ENCODE measurements around the gene ARMH3. TPM values are rescaled to one million over a fixed set of nuclear protein-coding genes. Genes with fewer than 3 reads are reported as not detected.

Gene ARMH3
- polyA plus RNA-seq, 1 experiment: 19.8 TPM

- Histone ChIP-seq H3K27me3 (ENCODE audit: control insufficient read depth, insufficient read depth, low read length) (no peaks in the 10 kb centered on the region), H3K4me3 (ENCODE audit: low read depth, low read length) (no peak overlapping the region), H3K9me3 (ENCODE audit: control insufficient read depth, insufficient read depth, low read length) (no peaks in the 10 kb centered on the region), H3K27ac (ENCODE audit: low read depth, low read length) (no peak overlapping the region)
- ChIA-PET POLR2A (no interaction called here), CTCF (interaction anchor here (1.0 to 3.3 kb wide), 3 partner anchors 23 to 270 kb away, joined by 3 to 9 read pairs (median 4); no protein-coding TSS in a partner anchor)
- TF ChIP-seq CTCF (IDR thresholded peaks at IDR 0.05; ENCODE audit: low read depth, low read length): no peak
- DNase-seq (ENCODE audit: low read depth, low spot score): no peak
Observed at GRCh38 chr10:101803511-101803910, 252.5 kb downstream of the ARMH3 start.

GRCh38 chr10:101797403-101798059 lies 258.4 kb downstream of the ARMH3 start:
- H3K4me3 ChIP-seq (ENCODE audit: low read depth, low read length): no peak overlapping the region
- H3K27ac ChIP-seq (ENCODE audit: low read depth, low read length): no peak overlapping the region
- POLR2A ChIA-PET: interaction anchor here (1.3 kb wide), 1 partner anchor 14 kb away, joined by 4 read pairs; the partner anchor contains the start of gene NPM3
- CTCF ChIA-PET: interaction anchor here (0.6 to 7.2 kb wide), 5 partner anchors 14 to 571 kb away, joined by 3 to 55 read pairs (median 3); partner anchors contain the start of gene NPM3
- H3K9me3 ChIP-seq (ENCODE audit: control insufficient read depth, insufficient read depth, low read length): no peaks in the 10 kb centered on the region
- TF ChIP-seq CTCF (IDR thresholded peaks at IDR 0.05; ENCODE audit: low read depth, low read length): no peak
- no peak for DNase-seq (ENCODE audit: low read depth, low spot score)
- no peaks in the 10 kb centered on the region for H3K27me3 ChIP-seq (ENCODE audit: control insufficient read depth, insufficient read depth, low read length)

Small RNA genes within 50 kb of the gene (small RNA-seq; reads per million reads assigned to genes)
- gene AL500527.1 (ENCODE audit: insufficient read length, low read depth): not detected
- not detected for gene AL500527.2 (ENCODE audit: insufficient read length, low read depth)
- not detected for gene RF00017 (ENCODE audit: insufficient read length, low read depth)
- gene RF00019 (ENCODE audit: insufficient read length, low read depth): not detected

Other genes with a start within 250 kb of the ARMH3 start
- gene OGA, start 237.7 kb downstream of the ARMH3 start, polyA plus RNA-seq (2011; rRNA removed): 71.9 and 82.6 TPM in 2 replicates
- 0.40 and 0.61 TPM in 2 replicates for gene KCNIP2, start 212.4 kb downstream of the ARMH3 start, polyA plus RNA-seq (2011; rRNA removed)
- 6.4 and 9.0 TPM in 2 replicates for gene HPS6, start 9.2 kb upstream of the ARMH3 start, polyA plus RNA-seq (2011; rRNA removed)
- gene LDB1, start 64.2 kb upstream of the ARMH3 start, polyA plus RNA-seq (2011; rRNA removed): 95.7 and 106 TPM in 2 replicates
- 14.1 and 18.5 TPM in 2 replicates for gene PPRC1, start 76.9 kb upstream of the ARMH3 start, polyA plus RNA-seq (2011; rRNA removed)
- gene NOLC1, start 96.2 kb upstream of the ARMH3 start, polyA plus RNA-seq (2011; rRNA removed): 60.9 and 80.8 TPM in 2 replicates
- gene ELOVL3, start 170.1 kb upstream of the ARMH3 start, polyA plus RNA-seq (2011; rRNA removed): 0.16 and 0.27 TPM in 2 replicates
- not detected in 2 replicates for gene PITX3, start 185.3 kb upstream of the ARMH3 start, polyA plus RNA-seq (2011; rRNA removed)
- gene GBF1, start 189.4 kb upstream of the ARMH3 start, polyA plus RNA-seq (2011; rRNA removed): 31.9 and 43.8 TPM in 2 replicates